Activated CD4-positive, CD25-positive, alpha-beta regulatory T cell treated with anti-CD3 and anti-CD28 coated beads, Interleukin-2, amount 50 U/mL, for 72 hours (primary cell): Measurements from ENCODE around the gene KCNB1.

Experiments
- DNase-seq: peaks from one replicate; pipeline ENCODE4 v3.0.0; 2021

Gene KCNB1

GRCh38 chr20:49406666-49407065 lies 75.8 kb downstream of the KCNB1 start:
- no peak for DNase-seq

GRCh38 chr20:49405696-49406095 lies 76.8 kb downstream of the KCNB1 start:
- DNase-seq, result no peak

- no peak for DNase-seq
Measured at GRCh38 chr20:49405062-49405683, 77.3 kb downstream of the KCNB1 start.

- no peak for DNase-seq
Measured at GRCh38 chr20:49404461-49404860, 78.0 kb downstream of the KCNB1 start.

- DNase-seq, result no peak
Measured at GRCh38 chr20:49403911-49404310, 78.6 kb downstream of the KCNB1 start.

- no peak for DNase-seq
Measured at GRCh38 chr20:49403012-49403411, 79.5 kb downstream of the KCNB1 start.

GRCh38 chr20:49400904-49401303 lies 81.6 kb downstream of the KCNB1 start:
- no peak for DNase-seq

GRCh38 chr20:49400410-49400809 lies 82.1 kb downstream of the KCNB1 start:
- DNase-seq, result no peak

- DNase-seq, result no peak
Measured at GRCh38 chr20:49399329-49399728, 83.1 kb downstream of the KCNB1 start.

GRCh38 chr20:49398401-49399144 lies 83.9 kb downstream of the KCNB1 start:
- DNase-seq, result no peak

GRCh38 chr20:49397525-49397924 lies 84.9 kb downstream of the KCNB1 start:
- DNase-seq, result no peak

- DNase-seq, result no peak
Measured at GRCh38 chr20:49396230-49396629, 86.2 kb downstream of the KCNB1 start.

- DNase-seq, result no peak
Measured at GRCh38 chr20:49395659-49396058, 86.8 kb downstream of the KCNB1 start.

- no peak for DNase-seq
Measured at GRCh38 chr20:49395183-49395582, 87.3 kb downstream of the KCNB1 start.

GRCh38 chr20:49394757-49395156 lies 87.7 kb downstream of the KCNB1 start:
- no peak for DNase-seq

- no peak for DNase-seq
Measured at GRCh38 chr20:49394264-49394663, 88.2 kb downstream of the KCNB1 start.

GRCh38 chr20:49393803-49394202 lies 88.7 kb downstream of the KCNB1 start:
- DNase-seq, result no peak

- DNase-seq, result no peak
Measured at GRCh38 chr20:49392745-49393144, 89.7 kb downstream of the KCNB1 start.

- no peak for DNase-seq
Measured at GRCh38 chr20:49391404-49392245, 90.8 kb downstream of the KCNB1 start.

GRCh38 chr20:49389854-49390253 lies 92.6 kb downstream of the KCNB1 start:
- no peak for DNase-seq

GRCh38 chr20:49388744-49389143 lies 93.7 kb downstream of the KCNB1 start:
- DNase-seq, result no peak

- DNase-seq, result no peak
Measured at GRCh38 chr20:49387581-49387939, 94.9 kb downstream of the KCNB1 start.

- DNase-seq, result no peak
Measured at GRCh38 chr20:49386848-49387580, 95.5 kb downstream of the KCNB1 start.
